NCI-H1105 treated with DMSO at 0.1 percent for 48 hours (cell line): ENCODE results near the gene MGAT5B.

Experiments used
- DNase-seq: peaks from one replicate; lab custom pipeline; 2025; lab: John Stamatoyannopoulos, UW

The MGAT5B gene

DNA sequence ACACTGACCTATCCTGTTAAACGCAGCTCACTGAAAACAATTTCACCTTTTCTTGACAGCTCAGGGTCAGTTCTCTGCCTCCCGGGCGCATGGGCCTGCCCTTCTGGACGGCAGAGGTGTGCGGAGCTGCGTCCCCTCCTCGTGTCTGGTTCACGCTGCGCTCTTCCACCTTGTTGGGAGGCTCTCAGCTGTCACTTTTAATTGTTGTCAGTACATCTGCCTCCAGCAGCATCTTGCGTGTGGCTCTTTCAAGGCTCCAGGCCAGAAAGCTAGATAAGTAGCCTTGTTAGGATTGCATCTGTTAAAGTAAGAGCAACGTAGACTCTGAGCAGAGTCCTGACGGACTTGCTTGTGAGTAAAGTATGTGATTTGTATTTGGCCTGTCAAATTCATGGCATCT lies 59.4 kb downstream of the MGAT5B start:
- DNase-seq: no peak

DNA sequence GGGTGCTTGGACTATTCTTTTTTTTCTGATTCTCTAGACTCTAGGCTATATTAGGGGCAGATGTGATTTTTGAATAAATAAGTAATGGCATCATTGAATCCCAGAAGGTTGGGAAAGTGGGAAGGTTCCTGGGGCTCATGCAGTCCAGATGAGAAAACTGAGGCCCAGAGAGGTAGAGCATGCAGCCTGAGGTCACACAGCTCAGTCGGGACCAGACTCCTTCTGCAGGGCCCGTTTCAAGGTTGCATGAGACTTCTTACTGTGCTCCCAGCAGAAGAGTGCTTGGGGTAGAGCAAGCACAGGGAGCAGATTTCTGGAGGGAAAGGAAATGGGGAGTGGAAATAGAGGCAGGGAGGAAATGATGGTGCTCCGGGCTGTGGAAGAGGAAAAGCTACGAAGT lies 59.8 kb downstream of the MGAT5B start:
- DNase-seq: no peak

DNA sequence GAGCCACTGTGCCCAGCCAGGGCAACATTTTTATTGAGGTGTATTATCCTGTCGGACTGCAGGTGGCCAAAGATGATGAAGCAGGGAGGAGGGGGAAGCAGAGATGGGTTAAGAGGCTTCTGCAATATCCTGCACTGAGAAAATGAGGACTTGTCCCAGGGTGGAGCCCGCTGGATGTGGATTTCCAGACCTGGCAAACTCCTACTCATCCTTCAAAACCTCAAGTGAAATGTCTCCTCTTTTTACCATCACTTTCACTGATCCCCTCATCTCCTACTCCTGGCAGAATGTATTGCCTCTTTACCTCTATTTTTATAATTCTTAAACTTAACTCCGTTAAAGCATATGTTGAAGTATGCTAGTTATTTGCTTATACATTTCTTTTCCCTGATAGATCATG lies 60.9 kb downstream of the MGAT5B start:
- DNase-seq: no peak

DNA sequence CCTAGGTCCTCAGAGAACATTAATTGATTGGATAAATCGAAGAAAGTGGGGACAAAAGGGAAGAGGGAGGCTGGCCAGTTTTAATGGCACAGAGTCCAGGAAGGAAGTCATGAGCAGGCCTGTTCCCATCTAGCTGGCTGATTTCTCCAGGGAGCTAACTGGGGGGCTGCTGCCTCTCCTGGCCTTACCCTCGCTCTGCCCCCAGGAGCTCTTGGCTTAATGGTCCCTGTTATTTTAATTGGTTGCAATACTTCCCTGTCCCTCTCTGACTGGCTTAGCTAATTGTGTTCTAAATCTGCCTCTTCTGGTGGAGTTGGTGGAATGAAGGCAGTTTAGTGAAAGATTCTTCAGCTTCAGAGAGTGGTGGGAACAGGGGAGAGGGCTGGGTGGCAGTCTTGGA lies 61.4 kb downstream of the MGAT5B start:
- no peak for DNase-seq

DNA sequence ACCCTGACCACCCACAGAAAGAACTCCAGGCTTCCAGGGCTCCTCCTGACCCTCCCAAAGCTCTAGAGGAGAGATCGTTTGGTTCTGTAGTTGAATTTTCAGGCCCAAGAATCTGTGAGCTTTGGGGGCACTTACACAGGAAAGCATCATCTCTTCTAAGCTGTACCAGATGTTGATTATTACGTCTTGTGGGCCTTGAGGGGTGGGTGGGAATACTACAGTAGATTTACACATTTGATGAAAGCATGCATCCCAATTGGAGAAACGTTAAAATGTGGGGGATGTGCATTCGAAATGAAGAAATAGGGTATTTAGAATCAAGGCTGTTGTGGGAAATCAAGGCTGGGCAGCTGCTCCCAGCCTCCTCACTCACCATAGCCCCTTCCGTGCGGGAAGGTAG lies 61.9 kb downstream of the MGAT5B start:
- DNase-seq: no peak

DNA sequence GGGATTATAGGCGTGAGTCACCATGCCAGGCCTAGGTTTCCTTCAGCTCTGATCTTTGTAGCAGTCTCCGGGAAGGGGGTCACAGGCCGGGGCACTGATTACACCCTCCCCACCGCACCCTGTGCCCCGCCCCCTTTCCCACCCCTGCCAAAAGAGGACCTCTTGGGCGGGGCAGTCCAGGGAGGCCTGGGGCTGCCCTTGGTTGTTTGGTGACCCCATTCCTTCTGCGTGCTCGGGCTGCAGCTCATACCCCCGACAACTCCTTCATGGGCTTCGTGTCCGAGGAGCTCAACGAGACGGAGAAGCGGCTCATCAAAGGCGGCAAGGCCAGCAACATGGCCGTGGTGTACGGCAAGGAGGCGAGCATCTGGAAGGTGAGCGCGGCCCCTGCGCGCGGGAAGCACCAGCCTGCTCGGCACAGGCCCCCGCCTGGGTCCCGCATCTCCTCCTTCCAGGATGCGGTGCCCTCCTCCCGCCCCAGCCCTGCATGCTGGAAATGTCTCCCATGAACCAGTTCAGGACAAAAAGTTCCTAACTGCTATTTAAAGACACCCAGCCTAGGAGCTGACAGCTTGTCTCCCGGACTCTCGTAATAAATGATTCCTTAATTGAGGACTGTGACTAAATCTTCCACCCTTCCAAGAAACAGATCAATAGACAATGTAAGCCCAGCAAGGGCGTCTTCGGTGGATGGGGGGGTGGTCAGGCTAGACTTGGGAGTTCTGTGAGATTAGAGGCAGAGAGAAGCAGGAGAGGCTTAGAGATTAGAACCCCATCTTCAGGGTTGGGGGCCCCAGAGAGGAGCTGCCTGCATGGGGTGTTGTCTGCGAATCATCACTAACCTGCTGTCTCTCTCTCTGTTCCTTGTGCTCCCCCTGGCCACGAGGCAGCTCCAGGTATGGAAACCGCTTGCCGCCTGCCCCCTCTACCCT lies 64.5 kb downstream of the MGAT5B start:
- no peak for DNase-seq

DNA sequence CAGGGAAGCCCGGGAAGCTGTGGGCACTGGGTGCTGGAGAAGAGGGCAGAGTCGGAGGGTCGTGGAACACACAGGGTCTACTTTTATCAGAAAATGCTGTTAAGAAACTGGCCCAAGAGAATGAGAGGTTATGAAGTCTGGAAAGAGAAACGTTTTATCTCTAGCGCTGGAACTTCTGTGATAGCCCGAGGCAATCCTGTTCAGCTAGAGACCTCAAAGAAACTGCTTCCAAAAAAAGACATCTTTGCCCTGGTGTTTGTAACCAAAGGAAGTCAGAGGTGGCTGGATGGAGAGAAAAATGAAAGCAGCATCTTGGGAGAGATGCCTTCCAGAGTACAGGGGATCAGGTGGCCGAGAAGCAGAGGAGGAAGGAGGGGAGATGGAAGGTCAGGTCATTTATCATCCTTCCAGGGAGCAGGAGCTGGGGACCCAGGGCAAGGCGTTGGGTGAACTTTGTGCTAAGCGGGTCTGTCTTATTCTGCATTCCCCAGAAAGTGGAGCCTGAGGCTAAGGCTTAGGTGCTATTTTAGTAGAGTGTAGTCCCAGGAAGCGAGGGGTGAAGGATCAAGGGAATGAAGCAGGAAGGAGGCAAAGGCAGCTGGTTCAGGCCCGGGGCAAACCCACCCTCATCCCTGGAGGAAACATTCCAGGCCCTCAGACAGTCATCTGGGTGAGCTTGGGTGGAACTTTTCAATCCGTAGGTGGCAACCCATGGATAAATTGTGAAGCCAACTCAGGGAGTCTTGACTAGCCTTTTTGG lies 66.5 kb downstream of the MGAT5B start:
- DNase-seq: no peak

DNA sequence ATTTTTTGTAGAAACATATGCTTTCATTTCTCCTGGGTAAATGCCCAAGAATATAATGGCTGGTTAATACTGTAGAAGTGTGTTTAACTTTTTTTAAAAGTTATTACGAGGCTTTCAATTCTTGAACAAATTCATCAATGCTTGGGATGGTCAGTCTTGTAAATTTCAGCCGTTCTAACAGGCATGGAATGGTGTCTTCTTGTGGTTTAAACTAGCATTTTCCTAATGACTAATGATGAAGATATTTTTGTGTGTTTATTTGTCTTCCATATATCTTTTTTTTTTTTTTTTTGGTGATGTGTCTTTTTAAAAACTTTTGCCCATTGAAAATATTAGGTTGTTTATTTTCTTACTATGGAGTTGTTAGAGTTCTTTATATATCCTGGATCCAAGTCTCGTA lies 67.1 kb downstream of the MGAT5B start:
- DNase-seq: no peak

DNA sequence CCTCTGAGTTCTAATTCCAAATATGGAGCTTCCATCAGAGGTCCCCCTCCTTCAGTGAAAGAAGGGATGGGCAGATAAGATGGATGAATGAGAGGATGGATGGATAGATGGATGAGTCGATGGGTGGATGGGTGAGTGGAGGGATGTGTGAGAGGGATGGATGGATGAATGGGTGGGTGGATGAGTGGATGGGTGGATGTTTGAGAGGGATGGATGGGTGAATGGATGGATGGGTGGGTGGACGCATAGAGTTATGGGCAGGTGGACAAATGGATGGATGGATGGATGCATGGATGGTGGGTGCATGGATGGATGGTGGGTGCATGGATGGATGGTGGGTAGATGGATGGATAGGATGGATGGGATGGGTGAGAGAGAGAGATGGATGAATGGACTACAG lies 69.0 kb downstream of the MGAT5B start:
- no peak for DNase-seq

DNA sequence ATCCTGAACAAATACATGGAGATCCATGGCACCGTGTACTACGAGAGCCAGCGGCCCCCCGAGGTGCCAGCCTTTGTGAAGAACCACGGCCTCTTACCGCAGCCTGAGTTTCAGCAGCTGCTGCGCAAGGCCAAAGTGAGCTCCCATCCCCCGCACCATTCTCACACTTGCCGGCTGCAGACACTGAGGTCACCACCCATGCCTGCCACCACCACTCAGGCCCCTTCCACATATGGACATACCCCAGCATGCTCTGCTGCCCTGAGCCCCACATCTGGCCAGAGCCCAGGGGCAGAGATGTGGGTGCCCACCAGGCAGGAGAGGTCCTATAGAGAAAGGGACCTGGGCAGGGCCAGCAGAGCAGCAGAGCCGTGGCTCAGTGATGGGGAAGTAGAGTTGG lies 69.8 kb downstream of the MGAT5B start:
- no peak for DNase-seq

DNA sequence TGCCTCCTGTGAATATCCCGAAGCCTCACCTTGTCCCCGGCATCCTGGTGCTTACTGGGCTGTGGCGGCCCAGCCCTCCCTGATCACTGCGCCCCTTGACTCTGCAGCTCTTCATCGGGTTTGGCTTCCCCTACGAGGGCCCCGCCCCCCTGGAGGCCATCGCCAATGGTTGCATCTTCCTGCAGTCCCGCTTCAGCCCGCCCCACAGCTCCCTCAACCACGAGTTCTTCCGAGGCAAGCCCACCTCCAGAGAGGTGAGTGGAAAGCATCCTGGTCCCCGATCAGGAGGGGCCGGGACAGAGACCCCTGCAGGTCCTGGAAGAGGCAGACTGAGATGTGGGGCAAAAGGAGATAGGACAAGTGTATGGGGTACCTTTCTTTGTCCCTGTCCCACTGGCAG lies 72.1 kb downstream of the MGAT5B start:
- no peak for DNase-seq

DNA sequence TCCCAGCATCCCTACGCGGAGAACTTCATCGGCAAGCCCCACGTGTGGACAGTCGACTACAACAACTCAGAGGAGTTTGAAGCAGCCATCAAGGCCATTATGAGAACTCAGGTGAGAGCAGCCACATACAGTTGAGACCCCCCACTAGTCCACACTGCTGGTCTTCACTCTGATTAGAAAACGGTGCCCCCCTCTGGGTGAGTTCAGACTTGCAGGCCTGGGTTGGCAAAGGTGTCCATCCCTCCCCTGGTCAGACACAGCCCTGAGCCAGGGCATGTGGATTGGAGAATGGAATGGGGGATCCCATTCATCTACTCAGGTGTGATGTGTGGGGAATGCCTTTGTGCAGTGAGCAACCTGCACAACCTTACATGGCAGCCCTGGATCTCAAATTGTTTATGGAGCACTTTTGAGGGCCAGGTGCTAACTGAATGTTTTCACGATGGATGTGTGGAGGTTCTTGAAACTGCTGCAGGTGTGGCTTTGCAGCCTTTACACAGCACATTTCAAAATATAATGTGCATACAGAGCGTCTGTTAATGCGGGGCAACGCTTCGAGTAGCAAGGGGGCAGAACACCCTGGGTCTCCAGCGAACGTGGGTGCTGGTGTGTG lies 72.6 kb downstream of the MGAT5B start:
- no peak for DNase-seq

DNA sequence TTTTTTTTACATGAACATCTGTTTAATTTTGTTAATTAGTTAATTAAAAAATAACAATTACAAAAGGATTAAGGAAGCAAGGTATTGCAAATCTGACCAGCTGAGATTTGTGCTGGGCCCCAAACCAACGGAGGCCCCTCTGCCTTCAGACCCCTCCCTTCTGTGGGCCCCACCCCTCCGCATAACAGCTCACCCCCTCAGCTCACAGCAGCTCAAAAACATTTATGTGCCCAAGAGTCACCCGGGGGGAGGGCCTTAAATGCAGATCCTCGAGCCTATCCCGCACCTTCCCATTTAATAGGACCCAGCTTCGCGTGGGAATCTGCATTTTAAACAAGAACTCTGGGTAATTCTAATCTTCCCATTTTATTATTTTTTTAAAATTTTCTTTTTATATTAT lies 75.0 kb downstream of the MGAT5B start:
- no peak for DNase-seq

DNA sequence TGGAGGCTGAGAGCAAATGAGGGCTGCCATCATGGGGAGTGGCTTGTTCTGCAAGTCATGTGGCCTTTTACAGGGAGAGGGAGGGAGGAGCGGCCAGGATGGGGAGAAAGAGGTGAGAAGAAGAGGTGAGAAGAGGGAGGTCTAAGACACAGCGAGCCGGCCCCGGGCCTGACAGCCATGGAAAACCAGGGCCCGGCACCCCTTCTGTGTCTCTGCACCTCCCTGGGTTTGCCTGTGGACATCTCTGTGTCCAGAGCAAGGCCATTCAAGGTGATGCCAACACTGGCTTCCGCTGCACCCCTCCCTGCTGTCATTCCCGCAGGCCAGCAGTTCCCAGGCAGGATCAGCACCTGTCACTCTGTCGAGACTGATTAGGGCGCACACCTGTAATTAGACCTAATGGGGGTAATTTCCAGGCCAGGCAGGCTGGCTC lies 75.6 kb downstream of the MGAT5B start:
- peak; percentile 89 for DNase-seq

DNA sequence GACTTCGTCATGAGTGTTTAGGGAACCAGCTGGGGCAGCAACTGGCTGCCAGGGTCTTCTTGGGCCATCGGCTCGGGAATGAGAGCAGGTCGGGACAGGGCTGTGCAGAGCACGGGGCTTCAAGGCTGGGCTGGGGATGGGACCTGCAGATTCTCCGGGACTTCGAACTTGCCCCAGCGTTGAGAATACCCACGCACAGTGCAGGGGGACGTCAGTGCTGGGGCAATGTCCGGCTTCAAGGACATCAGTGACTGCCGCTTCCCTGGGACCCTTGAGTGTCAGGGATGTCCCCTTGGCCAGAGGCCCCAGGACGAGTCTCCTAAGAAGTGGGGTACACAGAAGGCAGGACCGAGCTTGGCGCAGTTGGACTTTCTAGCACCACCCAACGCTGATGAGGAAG lies 76.3 kb downstream of the MGAT5B start:
- DNase-seq: no peak

DNA sequence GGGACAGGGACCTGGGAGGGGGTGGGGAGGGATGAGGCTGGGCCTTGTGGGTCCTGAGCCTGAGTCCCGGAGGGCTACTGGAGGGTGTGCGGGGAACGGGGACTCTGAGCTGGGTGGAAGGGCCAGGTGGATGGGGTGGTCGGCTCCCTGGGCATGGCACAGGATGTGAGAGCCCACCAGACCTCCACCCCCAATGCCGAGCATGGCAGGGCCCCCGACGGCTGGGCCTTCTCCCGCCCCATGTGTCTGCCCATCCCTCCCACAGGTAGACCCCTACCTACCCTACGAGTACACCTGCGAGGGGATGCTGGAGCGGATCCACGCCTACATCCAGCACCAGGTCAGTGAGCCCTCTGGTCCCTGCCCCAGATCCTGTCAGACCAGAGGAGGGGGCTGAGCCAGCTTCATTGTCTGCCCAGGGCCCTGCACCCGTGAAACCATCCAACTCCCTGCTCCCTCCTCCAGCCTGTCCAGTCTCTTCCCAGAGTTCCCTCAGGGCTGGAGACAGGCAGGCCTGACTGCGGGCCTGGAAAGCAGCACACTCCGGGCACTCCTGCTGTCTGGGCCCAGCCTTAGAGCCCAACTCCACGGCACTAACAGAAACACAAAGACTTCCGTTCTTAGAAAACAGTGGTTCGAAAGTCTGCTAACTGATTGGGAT lies 78.0 kb downstream of the MGAT5B start:
- DNase-seq: no peak

DNA sequence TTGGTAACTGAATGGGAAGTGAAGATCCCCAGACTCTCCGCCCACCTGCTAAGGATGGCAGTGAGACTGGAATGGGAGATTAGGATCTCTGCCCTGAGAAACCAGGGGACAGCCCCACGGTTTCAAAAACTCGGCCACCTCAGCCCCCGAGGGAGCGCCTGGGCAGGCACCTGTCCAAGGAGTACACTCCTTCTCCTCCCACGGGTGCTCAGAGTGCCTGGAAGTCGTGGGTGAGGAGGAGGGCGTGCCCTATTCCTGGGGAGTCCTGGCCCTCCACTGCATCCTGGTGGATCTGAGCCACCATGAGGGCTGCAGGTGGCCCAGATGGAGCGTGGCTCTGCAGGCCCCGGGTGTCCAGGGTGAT lies 78.5 kb downstream of the MGAT5B start:
- DNase-seq: no peak

DNA sequence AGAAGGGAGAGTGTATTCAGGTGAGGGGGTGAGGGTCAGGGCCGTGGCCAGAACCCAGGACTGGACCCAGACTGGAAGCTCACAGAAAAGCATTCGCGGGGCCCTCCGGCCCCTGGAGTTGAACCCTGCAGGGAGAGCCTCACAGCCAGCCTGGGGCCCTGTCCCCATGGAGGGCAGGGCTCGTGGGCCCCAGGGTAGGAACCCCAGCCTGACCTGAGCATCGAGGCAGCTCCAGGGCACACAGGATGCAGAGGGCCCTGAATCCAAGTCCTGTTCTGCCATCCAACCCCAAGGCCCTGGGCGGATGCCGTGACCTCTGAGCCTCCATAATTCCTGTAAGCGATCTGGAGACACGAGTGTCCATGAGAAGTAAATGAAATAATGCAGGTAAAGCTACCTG lies 79.1 kb downstream of the MGAT5B start:
- no peak for DNase-seq

DNA sequence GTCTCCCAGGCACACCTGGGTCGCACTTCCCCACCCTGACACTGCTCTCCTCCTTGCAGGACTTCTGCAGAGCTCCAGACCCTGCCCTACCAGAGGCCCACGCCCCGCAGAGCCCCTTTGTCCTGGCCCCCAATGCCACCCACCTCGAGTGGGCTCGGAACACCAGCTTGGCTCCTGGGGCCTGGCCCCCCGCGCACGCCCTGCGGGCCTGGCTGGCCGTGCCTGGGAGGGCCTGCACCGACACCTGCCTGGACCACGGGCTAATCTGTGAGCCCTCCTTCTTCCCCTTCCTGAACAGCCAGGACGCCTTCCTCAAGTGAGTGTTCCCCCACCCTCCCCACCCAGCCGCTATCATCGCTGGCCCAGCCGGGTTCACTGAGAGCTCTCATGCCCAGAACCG lies 79.6 kb downstream of the MGAT5B start:
- no peak for DNase-seq

DNA sequence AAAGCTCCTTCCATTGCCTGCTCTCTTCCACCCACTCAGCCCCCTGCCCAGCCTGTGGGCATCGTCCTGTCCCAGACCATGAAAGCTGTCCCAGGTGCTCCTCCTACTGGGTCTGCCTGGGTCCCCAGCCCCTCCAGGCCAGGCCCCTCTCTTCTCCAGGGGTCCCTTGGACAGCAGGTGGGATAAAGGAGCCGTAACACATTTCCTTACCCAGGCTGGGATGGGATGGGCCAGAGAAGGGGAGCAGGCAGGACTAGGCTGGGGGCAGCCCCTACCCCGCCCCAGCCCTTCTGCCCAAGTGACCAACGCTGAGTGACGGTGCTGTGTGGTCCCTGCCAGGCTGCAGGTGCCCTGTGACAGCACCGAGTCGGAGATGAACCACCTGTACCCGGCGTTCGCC lies 80.1 kb downstream of the MGAT5B start:
- no peak for DNase-seq

DNA sequence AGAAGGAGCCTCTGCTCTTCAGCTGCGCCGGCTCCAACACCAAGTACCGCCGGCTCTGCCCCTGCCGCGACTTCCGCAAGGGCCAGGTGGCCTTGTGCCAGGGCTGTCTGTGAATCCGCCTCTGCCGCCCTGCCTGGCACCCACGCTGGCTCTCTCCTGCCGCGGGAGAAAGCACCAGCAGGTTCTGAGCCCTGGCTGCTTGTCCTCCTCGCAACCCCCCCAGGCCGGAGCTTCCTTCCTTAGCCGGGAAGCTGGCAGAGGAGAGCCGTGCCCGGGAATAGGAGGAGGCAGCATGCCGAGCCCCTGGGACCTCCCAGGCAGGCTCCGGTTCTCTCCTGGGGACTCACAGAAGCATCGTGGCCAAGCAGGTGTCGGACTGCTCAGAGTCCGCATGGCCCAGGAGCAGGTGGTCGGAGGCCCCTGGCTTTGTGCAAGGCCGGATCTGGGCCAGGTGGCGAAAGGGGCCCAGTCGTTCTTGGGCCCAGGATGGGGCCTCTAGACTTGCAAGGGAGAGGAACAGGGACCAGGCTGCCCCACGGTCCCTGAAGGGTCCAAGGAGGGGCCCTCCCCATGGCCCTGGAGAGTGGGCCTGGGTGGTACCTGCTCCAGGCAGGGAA lies 80.6 kb downstream of the MGAT5B start:
- peak; percentile 46 for DNase-seq
